Small intestine (tissue), 7 donors: ENCODE results near the gene IGFL1. TPM values are rescaled to one million over a fixed set of nuclear protein-coding genes. Genes with fewer than 3 reads are reported as not detected.
"Not testable (repeated sequence)": the region's sequence is repeated elsewhere in the genome, so short reads cannot be mapped to it uniquely, and the experiment has no call there.

Experiments used
- DNase-seq, 2 donors: peaks; one replicate each; pipeline versions ENCODE4 v3.0.0 to v3.0.0-alpha.2; 2013
- FAIRE-seq: peaks from 2 replicates; lab custom pipeline; 2012; peaks lifted over from hg19 to GRCh38; lab: Jason Lieb, UNC
- H3K27ac ChIP-seq, 3 donors: one replicate each; pipeline ENCODE4 v1.5.1; 2013; ENCODE audit warnings: low read length in 2 of 3, mild to moderate bottlenecking in 2 of 3, control low read depth in 1 of 3, inconsistent platforms in 1 of 3, low read depth in 1 of 3, moderate library complexity in 1 of 3
- H3K27me3 ChIP-seq, 3 donors: one replicate each; pipeline ENCODE4 v1.6.1; 2013; ENCODE audit warnings: low read length in 3 of 3, inconsistent platforms in 1 of 3; ENCODE audit not compliant: control insufficient read depth in 3 of 3, insufficient read depth in 3 of 3
- H3K36me3 ChIP-seq, 3 donors: one replicate each; pipeline ENCODE4 v1.6.1; 2013; ENCODE audit warnings: low read length in 3 of 3, inconsistent platforms in 1 of 3, low read depth in 1 of 3, mild to moderate bottlenecking in 1 of 3, moderate library complexity in 1 of 3; ENCODE audit not compliant: control insufficient read depth in 3 of 3, insufficient read depth in 2 of 3
- H3K4me1 ChIP-seq, 3 donors: one replicate each; pipeline ENCODE4 v1.6.1; 2013; ENCODE audit warnings: low read length in 2 of 3, inconsistent platforms in 1 of 3, low read depth in 1 of 3, mild to moderate bottlenecking in 1 of 3, moderate library complexity in 1 of 3; ENCODE audit not compliant: control insufficient read depth in 3 of 3, insufficient read depth in 2 of 3
- H3K4me3 ChIP-seq, 3 donors: one replicate each; pipeline ENCODE4 v1.5.1; 2013; ENCODE audit warnings: low read length in 3 of 3, control low read depth in 1 of 3, inconsistent platforms in 1 of 3, low read depth in 1 of 3, mild to moderate bottlenecking in 1 of 3, moderate library complexity in 1 of 3
- H3K9me3 ChIP-seq, 2 donors: one replicate each; pipeline ENCODE4 v1.6.1; 2013; ENCODE audit warnings: low read depth in 1 of 2, low read length in 1 of 2; ENCODE audit not compliant: control insufficient read depth in 2 of 2, insufficient read depth in 1 of 2
- WGBS, 3 donors: extraction: QIAGEN DNeasy Blood & Tissue Kit; methylation state at CpG; one replicate each; pipeline ENCODE4 v1.1.7; 2013; 5-methylcytosine and 5-hydroxymethylcytosine counted together
- polyA plus RNA-seq, 4 donors: library from polyadenylated mRNA; stranded (reverse) in 3 of 4; unstranded in 1 of 4; fragments of 200-250 nt in 3 of 4; fragments of 120-200 nt in 1 of 4; gene quantifications; one replicate each; pipeline versions ENCODE4 v1.2.1 to v1.2.3, GENCODE V29; 2013
- donor health status: healthy with polysubstance abuse.
- donor health status: control.
- donor health status: control.
- donor health status: Bipolar disorder and iron deficiency.
- donor health status: healthy.

The IGFL1 gene
- polyA plus RNA-seq, 4 donors = not detected

DNA sequence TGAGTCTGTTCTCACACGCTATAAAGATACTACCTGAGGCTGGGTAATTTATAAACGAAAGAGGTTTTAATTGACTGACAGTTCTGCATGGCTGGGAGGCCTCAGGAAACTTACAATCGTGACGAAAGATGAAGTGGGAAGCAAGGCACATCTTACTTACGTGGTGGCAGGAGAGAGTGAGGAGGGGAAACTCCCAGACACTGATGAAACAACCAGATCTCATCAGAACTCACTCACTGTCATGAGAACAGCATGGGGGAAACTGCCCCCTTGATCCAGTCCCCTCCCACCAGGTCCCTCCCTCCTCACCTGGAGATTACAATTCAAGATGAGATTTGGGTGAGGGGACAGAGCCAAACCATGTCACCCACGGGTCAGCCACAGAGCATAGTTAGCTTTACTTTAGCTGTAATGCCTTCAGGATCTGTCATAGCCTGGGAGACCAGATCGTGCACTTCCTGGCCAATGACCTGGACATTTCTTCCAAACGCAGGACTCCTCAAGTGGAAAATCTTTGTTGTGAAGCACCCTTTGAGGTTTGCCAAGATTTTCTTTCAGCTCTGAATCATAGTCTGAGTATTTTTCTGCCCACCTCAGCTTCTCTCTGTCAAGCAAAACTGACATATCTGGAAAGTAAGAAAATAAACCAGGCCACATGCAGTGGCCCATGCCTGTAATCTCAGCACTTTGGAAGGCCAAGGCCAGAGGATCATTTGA is 42.1 kb downstream of the IGFL1 start:
- FAIRE-seq = no peak

GRCh38 chr19:46273931-46274330 is 44.4 kb downstream of the IGFL1 start:
- 74 to 80% (median 76%) methylated on average over 6 of the region's 6 CpGs for WGBS, 3 donors
- FAIRE-seq = not testable (repeated sequence)

More for the DNA sequence above, 42.1 kb downstream of the IGFL1 start:
- H3K27me3 ChIP-seq = peaks cover 0 to 15% (median 10%) of the 10 kb centered on the region in 3 donors
- no peak overlapping the region for H3K4me3 ChIP-seq
- 49 to 57% (median 54%) methylated on average over 8 of the region's 8 CpGs for WGBS, 3 donors
- H3K9me3 ChIP-seq = no peaks in the 10 kb centered on the region
- no peak for DNase-seq
- no peaks in the 10 kb centered on the region for H3K36me3 ChIP-seq
- H3K27ac ChIP-seq = no peak overlapping the region
- peaks cover 0 to 3% (median 0%) of the 10 kb centered on the region in 3 donors for H3K4me1 ChIP-seq

GRCh38 chr19:46279177-46279576 is 49.6 kb downstream of the IGFL1 start:
- H3K9me3 ChIP-seq = no peaks in the 10 kb centered on the region
- H3K36me3 ChIP-seq = no peaks in the 10 kb centered on the region
- H3K4me3 ChIP-seq = no peak overlapping the region
- 81 to 87% (median 86%) methylated on average over 7 of the region's 7 CpGs for WGBS, 3 donors
- no peaks in the 10 kb centered on the region for H3K4me1 ChIP-seq
- H3K27ac ChIP-seq = no peak overlapping the region
- peaks cover 0 to 10% (median 0%) of the 10 kb centered on the region in 3 donors for H3K27me3 ChIP-seq
- FAIRE-seq = no peak
- DNase-seq = no peak

More at GRCh38 chr19:46273931-46274330, 44.4 kb downstream of the IGFL1 start:
- H3K27me3 ChIP-seq = peaks cover 0 to 20% (median 10%) of the 10 kb centered on the region in 3 donors
- not testable (repeated sequence) for H3K4me3 ChIP-seq, DNase-seq, H3K36me3 ChIP-seq, H3K27ac ChIP-seq, H3K9me3 ChIP-seq, H3K4me1 ChIP-seq

Other genes with a start within 250 kb of the IGFL1 start
- gene CCDC61, start 234.3 kb upstream of the IGFL1 start, polyA plus RNA-seq = 10 to 100 TPM in 2 of 4 donors, 1 to 10 TPM in 2; 7.8 to 13.3 (median 10.7) TPM
- gene PGLYRP1, start 206.7 kb upstream of the IGFL1 start, polyA plus RNA-seq = under 1 TPM in 1 of 4 donors, not detected in 3; 0.41 TPM
- gene IGFL4, start 188.7 kb upstream of the IGFL1 start, polyA plus RNA-seq = 1 to 10 TPM in 1 of 4 donors, under 1 TPM in 1, not detected in 2; 0.03 to 1.2 TPM
- not detected for gene IGFL3, start 105.1 kb upstream of the IGFL1 start, polyA plus RNA-seq
- 1 to 10 TPM in 1 of 4 donors, under 1 TPM in 1, not detected in 2; 0.16 to 2.0 TPM for gene IGFL2, start 81.5 kb upstream of the IGFL1 start, polyA plus RNA-seq
- 100 to 1,000 TPM in 1 of 4 donors, 10 to 100 TPM in 1, 1 to 10 TPM in 1, under 1 TPM in 1; 0.89 to 159 (median 16.0) TPM for gene HIF3A, start 67.3 kb downstream of the IGFL1 start, polyA plus RNA-seq
- 10 to 100 TPM; 24.0 to 52.2 (median 39.4) TPM for gene PPP5C, start 117.3 kb downstream of the IGFL1 start, polyA plus RNA-seq
- 10 to 100 TPM in 1 of 4 donors, 1 to 10 TPM in 2, not detected in 1; 1.1 to 50.9 (median 2.0) TPM for gene CCDC8, start 183.8 kb downstream of the IGFL1 start, polyA plus RNA-seq
- gene PNMA8C, start 199.2 kb downstream of the IGFL1 start, polyA plus RNA-seq = under 1 TPM in 2 of 4 donors, not detected in 2; 0.09 to 0.49 TPM
- gene PNMA8A, start 241.8 kb downstream of the IGFL1 start, polyA plus RNA-seq = 1 to 10 TPM in 2 of 4 donors, under 1 TPM in 1, not detected in 1; 0.27 to 2.9 (median 1.5) TPM